ENCODE data around the gene CAMK1. TPM values are rescaled to one million over a fixed set of nuclear protein-coding genes. Genes with fewer than 3 reads are reported as not detected.

The CAMK1 gene
- total RNA-seq, 1 experiment from 2014 or later: 36.6 TPM

DNA sequence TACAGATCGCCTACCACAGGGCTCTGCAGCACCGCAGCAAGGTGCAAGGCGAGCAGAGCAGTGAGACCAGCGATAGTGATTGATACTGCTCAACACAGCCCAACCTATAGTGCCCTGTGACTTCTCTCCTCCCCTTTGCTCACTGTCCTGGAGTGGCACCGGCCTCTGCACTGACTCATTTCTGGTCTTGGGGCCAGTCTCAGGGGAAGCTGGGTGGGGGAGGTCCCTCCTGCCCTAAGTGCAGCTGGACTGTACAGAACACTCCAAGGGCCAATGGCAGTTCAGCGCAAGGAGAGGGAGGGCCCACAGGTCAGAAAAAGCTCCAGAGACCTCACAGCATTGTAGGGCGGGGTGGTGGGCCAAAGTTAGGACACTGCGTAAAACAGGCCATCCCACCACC is 22.5 kb downstream of the CAMK1 start:
- Histone ChIP-seq H3K79me2 (ENCODE audit: low read length) (peaks cover 21% of the 10 kb centered on the region), H4K20me1 (ENCODE audit: low read length) (no peaks in the 10 kb centered on the region), H2AFZ (ENCODE audit: low read length) (no peak overlapping the region), H3K27me3 (ENCODE audit: low read length) (no peaks in the 10 kb centered on the region), H3K27ac (ENCODE audit: low read length) (no peak overlapping the region), H3K4me2 (ENCODE audit: low read length) (no peak overlapping the region), H3K9me3 (ENCODE audit: low read length) (no peaks in the 10 kb centered on the region), H3K9me2 (replicated peaks; ENCODE audit: low read length) (no peaks in the 10 kb centered on the region), H3K9ac (ENCODE audit: low read length) (no peak overlapping the region), H3K4me3 (ENCODE audit: low read length) (no peak overlapping the region), H3K4me1 (ENCODE audit: insufficient read depth, low read length) (peaks cover 24% of the 10 kb centered on the region), H3F3A (ENCODE audit: low read length, unreplicated experiment) (peaks cover 4% of the 10 kb centered on the region), H3K36me3 (ENCODE audit: low read depth, low read length) (peaks cover 49% of the 10 kb centered on the region)
- ATAC-seq (no peak), DNase-seq (no peak)
- CTCF ChIA-PET: no interaction called here
- no TSS peak for BruUV-seq (replicated peaks)
- TF ChIP-seq CTCF (conservative IDR thresholded peaks at IDR 0.05; ENCODE audit: low read depth, low read length) (no peak), EZH2 (IDR thresholded peaks at IDR 0.05; ENCODE audit: low read length, unreplicated experiment) (no peak)
- intact Hi-C loops (cut with micrococcal nuclease): no loop called here
- POLR2A ChIA-PET (ENCODE audit: unreplicated experiment): no interaction called here

DNA sequence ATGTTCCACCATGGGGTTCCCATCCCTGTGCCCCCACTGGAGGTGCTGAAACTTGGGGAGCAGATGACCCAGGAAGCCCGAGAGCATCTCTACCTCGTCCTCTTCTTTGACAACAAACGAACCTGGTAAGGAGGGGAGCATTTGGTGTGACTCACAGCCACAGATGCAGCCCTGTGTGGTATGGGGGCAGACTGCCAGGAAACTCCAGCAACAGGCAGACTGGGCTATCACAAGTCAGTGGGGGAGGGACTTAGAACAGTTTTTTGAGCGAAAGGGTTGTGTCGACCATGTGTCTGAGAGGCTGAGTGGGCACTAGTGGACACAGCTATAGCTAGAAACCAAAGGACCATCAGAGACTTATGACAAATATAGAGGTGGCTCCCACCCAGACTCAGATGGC is 23.4 kb downstream of the CAMK1 start:
- ATAC-seq: no peak
- no peak overlapping the region for H2AFZ ChIP-seq (ENCODE audit: low read length)
- POLR2A ChIA-PET (ENCODE audit: unreplicated experiment): no interaction called here
- H3K27me3 ChIP-seq (ENCODE audit: low read length): no peaks in the 10 kb centered on the region
- intact Hi-C loops (cut with micrococcal nuclease): no loop called here
- no peak overlapping the region for H3K9ac ChIP-seq (ENCODE audit: low read length)
- TF ChIP-seq EZH2 (IDR thresholded peaks at IDR 0.05; ENCODE audit: low read length, unreplicated experiment) (no peak), CTCF (conservative IDR thresholded peaks at IDR 0.05; ENCODE audit: low read depth, low read length) (no peak), EZH2phosphoT487 (IDR thresholded peaks at IDR 0.05; ENCODE audit: borderline replicate concordance, low read length) (no peak)
- H3K4me2 ChIP-seq (ENCODE audit: low read length): no peak overlapping the region
- H3K9me3 ChIP-seq (ENCODE audit: low read length): no peaks in the 10 kb centered on the region
- H3K36me3 ChIP-seq (ENCODE audit: low read depth, low read length): peaks cover 53% of the 10 kb centered on the region
- no peak overlapping the region for H3K4me3 ChIP-seq (ENCODE audit: low read length)
- peaks cover 22% of the 10 kb centered on the region for H3K4me1 ChIP-seq (ENCODE audit: insufficient read depth, low read length)
- peaks cover 12% of the 10 kb centered on the region for H3K79me2 ChIP-seq (ENCODE audit: low read length)
- no peak overlapping the region for H3K27ac ChIP-seq (ENCODE audit: low read length)
- H3F3A ChIP-seq (ENCODE audit: low read length, unreplicated experiment): peaks cover 4% of the 10 kb centered on the region
- peak; percentile 45 for DNase-seq
- no TSS peak for BruUV-seq (replicated peaks)
- CTCF ChIA-PET: no interaction called here
- H3K9me2 ChIP-seq (replicated peaks; ENCODE audit: low read length): no peaks in the 10 kb centered on the region
- H4K20me1 ChIP-seq (ENCODE audit: low read length): no peaks in the 10 kb centered on the region

DNA sequence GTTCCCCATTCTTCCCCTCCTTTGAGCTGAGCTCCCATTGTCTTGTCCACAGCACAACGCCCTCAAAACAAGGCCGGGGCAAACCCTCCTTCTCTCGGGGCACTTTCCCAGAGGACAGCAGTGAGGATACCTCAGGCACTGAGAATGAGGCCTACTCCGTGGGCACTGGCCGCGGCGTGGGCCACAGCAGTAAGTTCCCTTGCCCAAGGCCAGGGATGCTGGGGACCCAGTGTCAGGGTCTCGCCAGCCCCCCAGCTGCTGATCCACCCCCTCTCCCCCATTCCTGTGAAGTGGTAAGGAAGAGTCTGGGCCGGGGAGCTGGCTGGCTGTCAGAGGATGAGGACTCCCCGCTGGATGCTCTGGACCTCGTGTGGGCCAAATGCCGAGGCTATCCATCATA is 24.2 kb downstream of the CAMK1 start:
- intact Hi-C loops (cut with micrococcal nuclease): no loop called here
- Histone ChIP-seq H3F3A (ENCODE audit: low read length, unreplicated experiment) (peaks cover 4% of the 10 kb centered on the region), H3K4me2 (ENCODE audit: low read length) (no peak overlapping the region), H3K4me1 (ENCODE audit: insufficient read depth, low read length) (peaks cover 14% of the 10 kb centered on the region), H3K9me2 (replicated peaks; ENCODE audit: low read length) (no peaks in the 10 kb centered on the region), H3K27me3 (ENCODE audit: low read length) (no peaks in the 10 kb centered on the region), H3K27ac (ENCODE audit: low read length) (no peak overlapping the region), H3K9me3 (ENCODE audit: low read length) (no peaks in the 10 kb centered on the region), H2AFZ (ENCODE audit: low read length) (no peak overlapping the region), H3K79me2 (ENCODE audit: low read length) (peaks cover 3% of the 10 kb centered on the region), H3K9ac (ENCODE audit: low read length) (no peak overlapping the region), H4K20me1 (ENCODE audit: low read length) (no peaks in the 10 kb centered on the region), H3K4me3 (ENCODE audit: low read length) (no peak overlapping the region), H3K36me3 (ENCODE audit: low read depth, low read length) (peaks cover 58% of the 10 kb centered on the region)
- ATAC-seq (no peak), DNase-seq (no peak)
- ChIA-PET POLR2A (ENCODE audit: unreplicated experiment) (no interaction called here), CTCF (no interaction called here)
- BruUV-seq (replicated peaks): no TSS peak
- TF ChIP-seq EZH2phosphoT487 (IDR thresholded peaks at IDR 0.05; ENCODE audit: borderline replicate concordance, low read length) (no peak), EZH2 (IDR thresholded peaks at IDR 0.05; ENCODE audit: low read length, unreplicated experiment) (no peak), CTCF (conservative IDR thresholded peaks at IDR 0.05; ENCODE audit: low read depth, low read length) (no peak)

Data from PC-3 (cell line).